Activated CD8-positive, alpha-beta memory T cell treated with anti-CD3 and anti-CD28 coated beads, Interleukin-2, amount 50 U/mL, for 1 hour (primary cell): Measurements from ENCODE around the gene UQCC5.

Source experiments
- DNase-seq: peaks from one replicate; pipeline ENCODE4 v3.0.0-alpha.2; 2020; ENCODE audit errors: extremely low read depth

UQCC5 gene

GRCh38 chr3:52570076-52570475, 33.7 kb downstream of the UQCC5 start:
- DNase-seq: no peak

- no peak for DNase-seq
Measured at GRCh38 chr3:52572221-52572620, 35.8 kb downstream of the UQCC5 start.

- DNase-seq: no peak
Measured at GRCh38 chr3:52574056-52574965, 37.9 kb downstream of the UQCC5 start.
